HG02852 (cell line): Measurements from ENCODE around the gene ARHGEF2.

Experiments
- ATAC-seq: cut with Tn5 transposase; IDR thresholded peaks from one replicate; pipeline ENCODE4 v1.9.1; 2021; ENCODE audit warnings: mild to moderate bottlenecking, moderate library complexity; ENCODE audit not compliant: unreplicated experiment

ARHGEF2 gene

GRCh38 chr1:155973723-155974122 lies 4.6 kb downstream of the ARHGEF2 start:
- ATAC-seq, result no peak

- ATAC-seq, result no peak
Measured at GRCh38 chr1:155971910-155972809, 6.2 kb downstream of the ARHGEF2 start.

GRCh38 chr1:155970531-155971167 lies 7.7 kb downstream of the ARHGEF2 start:
- no peak for ATAC-seq

GRCh38 chr1:155969377-155969791 lies 9.0 kb downstream of the ARHGEF2 start:
- ATAC-seq, result no peak

- ATAC-seq, result no peak
Measured at GRCh38 chr1:155968670-155969069, 9.7 kb downstream of the ARHGEF2 start.

- no peak for ATAC-seq
Measured at GRCh38 chr1:155968051-155968400, 10.3 kb downstream of the ARHGEF2 start.

GRCh38 chr1:155967341-155968050 lies 10.9 kb downstream of the ARHGEF2 start:
- ATAC-seq, result no peak

GRCh38 chr1:155966750-155967149 lies 11.6 kb downstream of the ARHGEF2 start:
- no peak for ATAC-seq

- no peak for ATAC-seq
Measured at GRCh38 chr1:155966135-155966534, 12.2 kb downstream of the ARHGEF2 start.

- no peak for ATAC-seq
Measured at GRCh38 chr1:155964193-155964592, 14.2 kb downstream of the ARHGEF2 start.

- no peak for ATAC-seq
Measured at GRCh38 chr1:155962599-155963211, 15.6 kb downstream of the ARHGEF2 start.

GRCh38 chr1:155961937-155962336 lies 16.4 kb downstream of the ARHGEF2 start:
- no peak for ATAC-seq

- no peak for ATAC-seq
Measured at GRCh38 chr1:155960081-155960745, 18.1 kb downstream of the ARHGEF2 start.

GRCh38 chr1:155957411-155957915 lies 20.9 kb downstream of the ARHGEF2 start:
- no peak for ATAC-seq

- ATAC-seq, result no peak
Measured at GRCh38 chr1:155954645-155955044, 23.7 kb downstream of the ARHGEF2 start.

- no peak for ATAC-seq
Measured at GRCh38 chr1:155952505-155952890, 25.8 kb downstream of the ARHGEF2 start.

GRCh38 chr1:155951753-155952504 lies 26.4 kb downstream of the ARHGEF2 start:
- no peak for ATAC-seq

- ATAC-seq, result no peak
Measured at GRCh38 chr1:155950829-155951228, 27.5 kb downstream of the ARHGEF2 start.

- no peak for ATAC-seq
Measured at GRCh38 chr1:155947741-155948140, 30.6 kb downstream of the ARHGEF2 start.

GRCh38 chr1:155947292-155947691 lies 31.1 kb downstream of the ARHGEF2 start:
- ATAC-seq, result no peak
